GM18861 (cell line): ENCODE measurements around the gene DAZAP1.

Source experiments
- ATAC-seq: cut with Tn5 transposase; IDR thresholded peaks from one replicate; pipeline ENCODE4 v1.9.1; 2021; ENCODE audit not compliant: unreplicated experiment

The DAZAP1 gene

DNA sequence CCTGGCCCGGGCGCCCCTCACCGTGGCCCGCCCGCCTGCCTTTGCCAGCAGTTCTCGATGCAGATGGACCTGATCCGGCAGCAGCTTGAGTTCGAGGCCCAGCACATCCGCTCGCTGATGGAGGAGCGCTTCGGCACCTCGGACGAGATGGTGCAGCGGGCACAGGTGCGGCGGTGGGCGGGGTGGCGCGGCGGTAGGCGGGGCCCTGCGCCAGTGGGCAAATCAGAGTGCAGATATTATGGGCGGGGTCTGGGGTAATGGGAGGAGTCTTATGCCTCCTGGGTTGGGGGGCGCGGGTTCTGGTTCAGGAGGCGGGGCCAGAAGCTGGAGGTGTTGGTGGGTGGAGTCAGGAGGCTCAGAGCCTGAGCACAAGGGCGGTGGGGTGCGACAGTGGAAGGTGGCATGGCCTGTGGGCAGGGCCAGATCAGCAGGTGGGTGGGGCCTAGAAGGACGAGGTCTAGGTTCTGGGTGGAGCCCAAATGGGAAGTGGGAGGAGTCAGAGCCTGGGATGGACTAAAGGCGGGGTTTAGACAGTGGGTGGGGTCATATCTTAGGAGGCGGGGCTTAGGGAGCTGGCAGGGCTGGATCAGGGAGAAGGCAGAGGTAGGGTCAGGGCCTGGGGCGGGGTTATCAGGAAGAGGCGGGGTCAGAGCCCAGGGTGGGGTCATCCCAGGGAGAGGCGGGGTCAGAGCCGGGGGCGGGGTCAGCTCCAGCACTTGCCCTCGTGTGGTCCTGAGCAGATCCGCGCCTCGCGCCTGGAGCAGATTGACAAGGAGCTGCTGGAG, 48.1 kb downstream of the DAZAP1 start:
- no peak for ATAC-seq

DNA sequence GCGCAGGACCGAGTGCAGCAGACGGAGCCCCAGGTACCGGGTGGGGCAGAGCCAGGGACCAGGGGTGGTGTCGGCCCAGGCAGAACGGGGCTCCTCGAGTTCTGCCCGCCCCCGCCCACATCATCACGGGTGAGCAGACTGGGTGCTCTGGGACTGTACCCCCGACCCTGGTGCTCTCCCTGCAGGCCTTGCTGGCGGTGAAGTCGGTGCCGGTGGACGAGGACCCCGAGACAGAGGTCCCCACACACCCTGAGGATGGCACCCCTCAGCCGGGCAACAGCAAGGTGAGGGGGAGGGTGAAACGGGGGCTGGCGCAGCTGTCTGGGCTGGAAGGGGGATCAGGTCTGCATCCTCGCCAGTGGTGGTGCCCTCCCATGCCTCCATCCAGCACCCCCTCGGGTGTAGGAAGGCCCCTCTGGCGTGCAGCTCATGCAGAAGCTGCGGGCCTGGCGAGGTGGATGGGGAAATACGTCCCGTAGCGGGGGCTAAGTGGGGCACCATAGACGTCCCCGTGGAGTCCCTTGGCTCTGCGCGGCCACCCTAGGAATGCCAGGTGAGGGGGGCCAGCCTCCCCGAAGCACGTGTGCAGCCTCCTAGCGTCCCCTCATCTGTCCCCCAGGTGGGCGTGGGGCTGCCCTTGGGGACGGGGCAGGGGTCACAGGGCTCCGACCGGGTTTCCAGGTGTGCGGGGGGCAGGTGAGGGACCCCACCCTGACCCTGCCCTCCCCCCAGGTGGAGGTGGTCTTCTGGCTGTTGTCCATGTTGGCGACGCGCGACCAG, 48.9 kb downstream of the DAZAP1 start:
- no peak for ATAC-seq

DNA sequence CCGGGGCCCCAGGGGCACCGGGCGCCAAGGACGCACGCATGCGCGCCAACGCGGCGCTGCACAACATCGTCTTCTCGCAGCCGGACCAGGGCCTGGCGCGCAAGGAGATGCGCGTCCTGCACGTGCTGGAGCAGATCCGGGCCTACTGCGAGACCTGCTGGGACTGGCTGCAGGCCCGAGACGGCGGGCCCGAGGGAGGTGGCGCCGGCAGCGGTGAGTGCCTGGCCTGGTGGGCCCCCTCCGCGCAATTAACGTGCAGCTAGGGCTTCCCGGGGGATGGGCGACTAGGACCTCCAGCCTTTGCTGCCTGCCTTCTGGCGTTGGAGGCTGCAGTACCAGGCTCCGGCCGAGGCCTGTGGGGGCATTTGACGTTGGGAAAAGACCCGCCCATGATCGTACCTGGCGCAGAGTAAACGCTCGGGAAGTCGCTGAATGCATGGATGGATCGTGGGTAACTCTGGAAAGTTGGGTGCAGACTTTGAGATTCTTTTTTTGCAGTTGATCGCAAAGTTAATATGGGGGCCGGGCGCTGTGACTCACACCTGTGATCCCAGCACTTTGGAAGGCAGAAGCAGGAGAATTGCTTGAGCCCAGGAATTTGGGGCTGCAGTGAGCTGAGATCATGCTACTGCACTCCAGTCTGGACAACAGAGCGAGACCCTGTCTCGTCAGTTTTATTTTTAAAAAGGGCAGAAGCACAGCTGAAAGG, 49.8 kb downstream of the DAZAP1 start:
- no peak for ATAC-seq

DNA sequence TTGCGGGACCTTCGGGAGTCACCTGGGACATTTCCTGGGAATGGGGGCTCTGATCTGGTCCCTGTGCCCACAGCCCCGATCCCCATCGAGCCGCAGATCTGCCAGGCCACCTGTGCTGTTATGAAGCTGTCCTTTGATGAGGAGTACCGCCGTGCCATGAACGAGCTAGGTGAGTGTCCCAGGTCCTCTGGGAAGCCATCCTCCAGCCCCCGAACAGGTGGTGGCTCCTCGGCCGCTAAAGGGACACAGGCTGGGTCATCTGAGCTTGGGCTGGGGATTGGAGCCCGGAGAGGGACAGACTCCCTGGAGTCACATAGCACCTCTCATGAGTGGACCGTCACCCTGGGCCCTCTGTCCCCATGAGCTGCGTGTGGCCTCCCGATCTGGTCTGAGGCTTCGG, 50.5 kb downstream of the DAZAP1 start:
- ATAC-seq, result no peak

DNA sequence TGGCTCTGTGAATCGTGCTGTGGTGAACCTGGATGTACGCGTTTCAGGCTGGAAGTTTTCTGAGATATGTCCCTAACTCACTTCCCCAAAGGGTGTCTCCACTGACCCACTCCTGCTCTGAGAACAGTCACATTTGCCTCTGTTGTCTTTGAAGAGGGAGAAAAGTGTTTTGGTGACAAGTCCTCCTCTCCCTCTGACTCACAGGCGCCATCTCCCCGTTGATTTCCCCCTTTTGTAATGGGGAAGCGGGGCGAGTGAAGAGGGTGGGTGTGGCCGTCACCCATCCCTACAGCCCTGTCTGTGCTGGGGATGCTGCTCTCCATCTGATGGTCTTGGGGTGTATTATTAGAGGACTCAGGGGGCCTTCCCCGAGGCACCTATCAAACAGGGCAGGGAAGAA, 52.1 kb downstream of the DAZAP1 start:
- ATAC-seq, result no peak

DNA sequence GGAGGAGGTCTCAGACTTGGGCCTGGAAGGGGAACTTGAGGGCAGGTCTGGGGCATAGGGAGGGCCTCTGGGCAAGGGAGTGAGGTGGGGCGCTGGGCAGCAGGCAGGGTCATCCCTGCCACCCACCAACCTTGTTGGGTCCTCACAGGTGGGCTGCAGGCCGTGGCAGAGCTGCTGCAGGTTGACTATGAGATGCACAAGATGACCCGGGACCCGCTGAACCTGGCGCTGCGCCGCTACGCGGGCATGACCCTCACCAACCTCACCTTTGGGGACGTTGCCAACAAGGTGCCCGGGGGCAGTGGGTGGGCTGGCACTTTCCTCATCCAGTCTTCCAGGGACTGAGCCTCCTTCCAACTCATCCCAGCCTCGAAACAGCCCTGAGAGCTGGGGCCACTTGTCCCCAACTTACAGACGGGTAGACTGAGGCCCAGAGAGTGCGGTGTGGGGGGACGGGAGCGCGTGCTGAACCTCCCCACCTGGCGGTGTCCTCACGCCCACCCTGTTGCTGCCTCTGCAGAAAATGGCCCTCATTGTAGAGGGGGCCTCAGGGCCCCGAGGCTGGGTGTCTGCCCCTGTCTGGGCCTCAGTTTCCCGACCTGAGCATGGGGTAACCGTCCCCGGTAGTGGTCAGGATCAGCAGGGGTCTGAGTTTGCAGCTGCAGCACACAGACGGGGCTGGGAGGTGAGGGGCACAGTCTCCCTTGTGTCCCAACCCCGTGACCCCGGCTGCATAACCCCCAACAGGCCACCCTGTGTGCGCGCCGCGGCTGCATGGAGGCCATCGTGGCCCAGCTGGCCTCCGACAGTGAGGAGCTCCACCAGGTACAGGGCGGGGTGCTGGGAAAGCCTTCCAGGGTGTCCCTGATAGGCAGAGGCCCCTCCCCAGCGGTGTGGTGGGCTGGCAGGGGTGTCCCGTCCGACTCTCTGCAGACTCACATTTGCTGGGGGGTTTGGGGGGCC, 52.9 kb downstream of the DAZAP1 start:
- ATAC-seq, result no peak

DNA sequence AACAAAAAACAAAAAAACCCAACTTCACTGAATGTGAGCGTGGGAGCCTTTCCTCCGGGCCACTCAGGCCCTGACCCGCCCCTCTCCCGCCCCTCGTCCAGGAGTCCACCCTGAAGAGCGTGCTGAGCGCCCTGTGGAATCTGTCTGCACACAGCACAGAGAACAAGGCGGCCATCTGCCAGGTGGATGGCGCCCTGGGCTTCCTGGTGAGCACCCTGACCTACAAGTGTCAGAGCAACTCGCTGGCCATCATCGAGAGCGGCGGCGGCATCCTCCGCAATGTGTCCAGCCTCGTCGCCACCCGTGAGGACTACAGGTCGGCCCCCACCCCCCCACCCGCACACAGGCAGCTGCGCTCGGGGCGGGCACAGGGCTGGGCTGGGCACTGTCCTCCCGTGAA, 54.5 kb downstream of the DAZAP1 start:
- ATAC-seq, result no peak

DNA sequence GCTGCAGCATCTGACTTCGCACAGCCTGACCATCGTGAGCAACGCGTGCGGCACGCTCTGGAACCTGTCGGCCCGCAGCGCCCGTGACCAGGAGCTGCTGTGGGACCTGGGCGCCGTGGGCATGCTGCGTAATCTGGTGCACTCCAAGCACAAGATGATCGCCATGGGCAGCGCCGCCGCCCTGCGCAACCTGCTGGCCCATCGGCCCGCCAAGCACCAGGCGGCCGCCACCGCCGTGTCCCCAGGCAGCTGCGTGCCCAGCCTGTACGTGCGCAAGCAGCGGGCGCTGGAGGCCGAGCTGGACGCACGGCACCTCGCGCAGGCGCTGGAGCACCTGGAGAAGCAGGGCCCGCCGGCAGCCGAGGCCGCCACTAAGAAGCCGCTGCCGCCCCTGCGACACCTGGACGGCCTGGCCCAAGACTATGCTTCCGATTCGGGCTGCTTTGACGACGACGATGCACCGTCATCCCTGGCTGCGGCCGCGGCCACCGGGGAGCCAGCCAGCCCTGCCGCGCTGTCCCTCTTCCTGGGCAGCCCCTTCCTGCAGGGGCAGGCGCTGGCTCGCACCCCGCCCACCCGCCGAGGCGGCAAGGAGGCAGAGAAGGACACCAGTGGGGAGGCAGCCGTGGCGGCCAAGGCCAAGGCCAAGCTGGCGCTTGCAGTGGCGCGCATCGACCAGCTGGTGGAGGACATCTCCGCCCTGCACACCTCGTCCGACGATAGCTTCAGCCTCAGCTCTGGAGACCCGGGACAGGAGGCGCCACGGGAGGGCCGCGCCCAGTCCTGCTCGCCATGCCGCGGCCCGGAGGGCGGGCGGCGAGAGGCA, 58.0 kb downstream of the DAZAP1 start:
- ATAC-seq, result no peak

DNA sequence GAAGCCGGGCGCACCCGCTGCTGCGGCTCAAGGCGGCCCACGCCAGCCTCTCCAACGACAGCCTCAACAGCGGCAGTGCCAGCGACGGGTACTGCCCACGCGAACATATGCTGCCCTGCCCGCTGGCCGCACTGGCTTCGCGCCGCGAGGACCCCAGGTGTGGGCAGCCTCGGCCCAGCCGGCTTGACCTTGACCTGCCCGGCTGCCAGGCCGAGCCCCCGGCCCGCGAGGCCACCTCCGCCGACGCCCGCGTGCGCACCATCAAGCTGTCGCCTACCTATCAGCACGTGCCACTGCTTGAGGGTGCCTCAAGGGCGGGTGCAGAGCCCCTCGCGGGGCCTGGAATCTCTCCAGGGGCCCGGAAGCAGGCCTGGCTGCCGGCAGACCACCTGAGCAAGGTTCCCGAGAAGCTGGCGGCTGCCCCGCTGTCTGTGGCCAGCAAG, 58.7 kb downstream of the DAZAP1 start:
- ATAC-seq, result no peak

DNA sequence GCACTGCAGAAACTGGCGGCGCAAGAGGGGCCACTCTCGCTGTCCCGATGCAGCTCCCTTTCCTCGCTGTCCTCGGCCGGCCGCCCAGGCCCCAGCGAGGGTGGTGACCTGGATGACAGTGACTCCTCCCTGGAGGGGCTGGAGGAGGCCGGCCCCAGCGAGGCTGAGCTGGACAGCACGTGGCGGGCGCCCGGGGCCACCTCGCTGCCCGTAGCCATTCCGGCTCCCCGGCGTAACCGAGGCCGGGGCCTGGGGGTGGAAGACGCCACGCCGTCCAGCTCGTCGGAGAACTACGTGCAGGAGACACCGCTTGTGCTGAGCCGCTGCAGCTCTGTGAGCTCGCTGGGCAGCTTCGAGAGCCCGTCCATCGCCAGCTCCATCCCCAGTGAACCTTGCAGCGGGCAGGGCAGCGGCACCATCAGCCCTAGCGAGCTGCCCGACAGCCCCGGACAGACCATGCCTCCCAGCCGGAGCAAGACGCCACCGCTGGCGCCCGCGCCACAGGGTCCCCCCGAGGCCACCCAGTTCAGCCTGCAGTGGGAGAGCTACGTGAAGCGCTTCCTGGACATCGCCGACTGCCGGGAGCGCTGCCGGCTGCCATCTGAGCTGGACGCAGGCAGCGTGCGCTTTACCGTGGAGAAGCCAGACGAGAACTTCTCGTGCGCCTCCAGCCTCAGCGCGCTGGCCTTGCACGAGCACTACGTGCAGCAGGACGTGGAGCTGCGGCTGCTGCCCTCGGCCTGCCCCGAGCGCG, 59.3 kb downstream of the DAZAP1 start:
- ATAC-seq, result no peak

DNA sequence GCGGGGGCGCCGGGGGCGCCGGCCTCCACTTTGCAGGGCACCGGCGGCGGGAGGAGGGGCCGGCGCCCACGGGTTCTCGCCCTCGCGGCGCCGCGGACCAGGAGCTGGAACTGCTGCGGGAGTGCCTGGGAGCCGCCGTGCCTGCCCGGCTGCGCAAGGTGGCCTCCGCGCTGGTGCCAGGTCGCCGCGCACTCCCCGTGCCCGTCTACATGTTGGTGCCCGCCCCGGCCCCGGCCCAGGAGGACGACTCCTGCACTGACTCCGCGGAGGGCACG, 59.8 kb downstream of the DAZAP1 start:
- no peak for ATAC-seq

DNA sequence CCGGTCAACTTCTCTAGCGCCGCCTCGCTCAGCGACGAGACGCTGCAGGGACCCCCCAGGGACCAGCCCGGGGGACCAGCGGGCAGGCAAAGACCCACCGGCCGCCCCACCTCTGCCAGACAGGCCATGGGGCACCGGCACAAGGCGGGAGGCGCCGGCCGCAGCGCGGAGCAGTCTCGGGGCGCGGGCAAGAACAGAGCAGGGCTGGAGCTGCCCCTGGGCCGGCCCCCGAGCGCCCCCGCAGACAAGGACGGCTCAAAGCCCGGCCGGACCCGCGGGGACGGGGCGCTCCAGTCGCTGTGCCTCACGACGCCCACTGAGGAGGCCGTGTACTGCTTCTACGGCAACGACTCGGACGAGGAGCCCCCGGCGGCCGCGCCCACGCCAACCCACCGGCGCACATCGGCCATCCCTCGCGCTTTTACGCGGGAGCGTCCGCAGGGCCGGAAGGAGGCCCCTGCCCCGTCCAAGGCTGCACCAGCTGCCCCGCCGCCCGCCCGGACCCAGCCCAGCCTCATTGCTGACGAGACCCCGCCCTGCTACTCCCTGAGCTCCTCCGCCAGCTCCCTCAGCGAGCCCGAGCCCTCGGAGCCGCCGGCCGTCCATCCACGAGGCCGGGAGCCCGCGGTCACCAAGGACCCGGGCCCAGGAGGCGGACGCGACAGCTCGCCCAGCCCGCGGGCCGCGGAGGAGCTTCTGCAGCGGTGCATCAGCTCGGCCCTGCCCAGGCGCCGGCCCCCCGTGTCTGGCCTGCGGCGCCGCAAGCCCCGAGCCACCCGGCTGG, 60.3 kb downstream of the DAZAP1 start:
- ATAC-seq, result no peak

DNA sequence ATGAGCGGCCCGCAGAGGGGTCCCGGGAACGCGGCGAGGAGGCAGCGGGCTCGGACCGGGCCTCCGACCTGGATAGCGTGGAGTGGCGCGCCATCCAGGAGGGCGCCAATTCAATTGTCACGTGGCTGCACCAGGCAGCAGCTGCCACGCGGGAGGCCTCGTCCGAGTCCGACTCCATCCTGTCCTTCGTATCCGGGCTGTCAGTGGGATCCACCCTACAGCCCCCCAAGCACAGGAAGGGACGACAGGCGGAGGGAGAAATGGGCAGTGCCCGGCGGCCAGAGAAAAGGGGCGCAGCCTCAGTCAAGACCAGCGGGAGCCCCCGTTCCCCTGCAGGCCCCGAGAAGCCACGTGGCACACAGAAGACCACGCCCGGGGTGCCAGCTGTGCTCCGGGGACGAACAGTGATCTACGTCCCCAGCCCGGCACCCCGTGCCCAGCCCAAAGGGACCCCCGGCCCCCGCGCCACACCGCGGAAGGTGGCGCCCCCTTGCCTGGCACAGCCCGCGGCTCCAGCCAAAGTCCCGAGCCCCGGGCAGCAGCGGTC, 61.0 kb downstream of the DAZAP1 start:
- no peak for ATAC-seq

DNA sequence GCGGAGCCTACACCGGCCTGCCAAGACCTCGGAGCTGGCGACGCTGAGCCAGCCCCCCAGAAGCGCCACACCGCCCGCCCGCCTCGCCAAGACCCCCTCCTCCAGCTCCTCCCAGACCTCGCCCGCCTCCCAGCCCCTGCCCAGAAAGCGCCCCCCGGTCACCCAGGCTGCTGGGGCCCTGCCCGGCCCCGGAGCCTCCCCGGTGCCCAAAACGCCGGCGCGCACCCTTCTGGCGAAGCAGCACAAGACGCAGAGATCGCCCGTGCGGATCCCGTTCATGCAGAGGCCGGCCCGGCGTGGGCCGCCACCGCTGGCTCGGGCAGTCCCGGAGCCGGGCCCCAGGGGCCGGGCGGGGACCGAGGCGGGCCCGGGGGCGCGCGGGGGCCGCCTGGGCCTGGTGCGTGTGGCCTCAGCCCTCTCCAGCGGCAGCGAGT, 61.5 kb downstream of the DAZAP1 start:
- ATAC-seq, result no peak

DNA sequence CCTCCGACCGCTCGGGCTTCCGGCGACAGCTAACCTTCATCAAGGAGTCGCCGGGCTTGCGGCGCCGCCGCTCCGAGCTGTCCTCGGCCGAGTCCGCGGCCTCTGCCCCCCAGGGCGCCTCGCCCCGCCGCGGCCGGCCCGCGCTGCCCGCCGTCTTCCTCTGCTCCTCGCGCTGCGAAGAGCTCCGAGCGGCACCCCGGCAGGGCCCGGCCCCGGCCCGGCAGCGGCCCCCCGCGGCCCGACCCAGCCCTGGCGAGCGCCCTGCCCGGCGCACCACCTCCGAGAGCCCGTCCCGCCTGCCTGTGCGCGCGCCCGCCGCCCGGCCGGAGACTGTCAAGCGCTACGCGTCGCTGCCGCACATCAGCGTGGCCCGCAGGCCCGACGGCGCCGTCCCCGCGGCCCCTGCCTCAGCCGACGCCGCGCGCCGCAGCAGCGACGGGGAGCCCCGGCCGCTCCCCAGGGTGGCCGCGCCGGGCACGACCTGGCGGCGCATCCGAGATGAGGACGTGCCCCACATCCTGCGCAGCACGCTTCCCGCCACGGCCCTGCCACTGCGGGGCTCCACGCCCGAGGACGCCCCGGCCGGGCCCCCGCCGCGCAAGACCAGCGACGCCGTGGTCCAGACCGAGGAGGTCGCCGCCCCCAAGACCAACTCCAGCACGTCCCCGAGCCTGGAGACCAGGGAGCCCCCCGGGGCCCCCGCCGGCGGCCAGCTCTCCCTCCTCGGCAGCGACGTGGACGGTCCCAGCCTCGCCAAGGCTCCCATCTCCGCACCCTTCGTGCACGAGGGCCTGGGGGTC, 62.1 kb downstream of the DAZAP1 start:
- ATAC-seq, result no peak

DNA sequence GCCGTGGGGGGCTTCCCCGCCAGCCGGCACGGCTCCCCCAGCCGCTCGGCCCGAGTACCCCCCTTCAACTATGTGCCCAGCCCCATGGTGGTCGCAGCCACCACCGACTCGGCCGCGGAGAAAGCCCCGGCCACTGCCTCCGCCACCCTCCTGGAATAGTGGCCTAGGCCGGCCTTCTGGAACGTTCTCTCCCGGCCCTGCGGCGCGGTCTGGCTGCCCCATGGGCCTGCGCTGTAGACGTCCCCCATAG, 62.6 kb downstream of the DAZAP1 start:
- ATAC-seq, result no peak

DNA sequence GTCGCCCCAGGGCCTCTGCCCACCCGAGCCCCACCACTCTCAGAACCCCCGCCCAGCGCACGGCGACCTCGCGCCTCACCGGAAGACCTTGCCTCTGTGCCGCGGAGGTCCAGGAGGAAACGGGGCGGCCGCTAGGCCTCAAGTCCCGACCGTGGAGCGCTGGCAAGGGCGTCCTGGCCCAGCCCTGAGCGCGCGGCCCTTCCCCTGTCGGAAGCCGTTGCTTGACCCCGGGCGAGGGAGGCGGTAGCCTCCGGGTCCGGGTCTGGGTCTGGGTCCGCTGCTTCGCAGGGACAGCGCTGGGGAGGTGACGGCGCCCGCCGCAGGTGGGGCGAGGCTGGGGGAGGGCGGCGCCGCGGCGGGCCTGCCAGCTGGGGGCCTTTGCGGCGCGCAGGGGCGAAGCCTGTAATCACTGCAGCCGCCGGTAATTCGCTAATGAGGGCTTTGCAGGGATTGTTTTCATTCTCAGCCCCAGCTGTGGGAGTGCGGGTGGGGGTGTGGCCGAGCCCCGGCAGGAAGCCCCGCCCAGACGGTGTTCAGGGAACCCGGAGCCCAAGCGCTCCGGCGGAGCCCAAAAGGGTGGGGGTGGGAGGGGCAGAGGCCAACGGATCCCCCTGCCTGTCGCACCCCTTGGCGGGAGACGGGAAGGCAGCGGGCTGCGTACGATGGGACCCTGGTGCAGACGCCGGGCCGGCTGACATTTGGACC, 63.1 kb downstream of the DAZAP1 start:
- ATAC-seq, result no peak
